Stimulated activated CD4-positive, alpha-beta T cell treated with anti-CD3 and anti-CD28 coated beads, TNF-alpha, amount 100 ng/mL, for 1 hour (primary cell): ENCODE measurements around the gene HAND2.

Experiments
- DNase-seq, 3 donors: peaks; one replicate each; pipeline ENCODE4 v3.0.0-alpha.2; 2020; ENCODE audit warnings: low read depth in 3 of 3, low spot score in 1 of 3

Gene HAND2

GRCh38 chr4:173521467-173522159 lies 8.4 kb downstream of the HAND2 start:
- DNase-seq, result no peak

GRCh38 chr4:173520921-173521466 lies 9.0 kb downstream of the HAND2 start:
- DNase-seq, result no peak

GRCh38 chr4:173519111-173520101 lies 10.6 kb downstream of the HAND2 start:
- no peak for DNase-seq

GRCh38 chr4:173518425-173519102 lies 11.5 kb downstream of the HAND2 start:
- no peak for DNase-seq

- DNase-seq, result no peak
Measured at GRCh38 chr4:173517781-173518424, 12.1 kb downstream of the HAND2 start.

GRCh38 chr4:173516621-173517524 lies 13.2 kb downstream of the HAND2 start:
- DNase-seq, result no peak

GRCh38 chr4:173515458-173515857 lies 14.6 kb downstream of the HAND2 start:
- DNase-seq, result no peak

- no peak for DNase-seq
Measured at GRCh38 chr4:173514641-173515217, 15.3 kb downstream of the HAND2 start.

GRCh38 chr4:173513651-173514050 lies 16.4 kb downstream of the HAND2 start:
- no peak for DNase-seq

- DNase-seq, result no peak
Measured at GRCh38 chr4:173511787-173512361, 18.2 kb downstream of the HAND2 start.

GRCh38 chr4:173509036-173510001 lies 20.7 kb downstream of the HAND2 start:
- DNase-seq, result no peak

- DNase-seq, result no peak
Measured at GRCh38 chr4:173508386-173509035, 21.5 kb downstream of the HAND2 start.

- DNase-seq, result no peak
Measured at GRCh38 chr4:173507471-173508385, 22.3 kb downstream of the HAND2 start.

- DNase-seq, result no peak
Measured at GRCh38 chr4:173506597-173507211, 23.3 kb downstream of the HAND2 start.

- no peak for DNase-seq
Measured at GRCh38 chr4:173505924-173506518, 24.0 kb downstream of the HAND2 start.

- no peak for DNase-seq
Measured at GRCh38 chr4:173504181-173504503, 25.9 kb downstream of the HAND2 start.
